Nucleus accumbens (tissue), 56 donors: ENCODE results near the gene LMBRD2.

Source experiments
- DNase-seq, 56 donors: peaks; one replicate each; lab custom pipeline; 2025; lab: John Stamatoyannopoulos, UW

The LMBRD2 gene

DNA sequence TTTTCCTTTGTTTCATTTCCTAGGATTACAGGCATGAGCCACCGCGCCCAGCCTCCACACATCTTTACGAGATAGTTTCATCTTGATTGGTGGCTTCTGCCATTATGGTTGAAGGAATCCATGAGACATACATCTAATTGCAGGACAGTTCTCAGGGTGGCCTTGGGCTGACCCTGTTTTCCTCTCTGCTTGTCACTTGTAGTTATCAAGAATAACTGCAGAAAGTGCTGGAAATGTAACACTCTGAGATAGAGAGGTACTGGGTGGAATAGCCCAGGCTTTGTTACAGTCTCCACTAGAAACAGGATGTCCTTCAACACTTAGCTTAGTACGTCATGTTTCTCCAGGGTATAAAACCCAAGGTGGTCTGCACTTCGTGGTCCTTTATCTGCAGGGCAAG is 95.7 kb downstream of the LMBRD2 start:
- no peak for DNase-seq

DNA sequence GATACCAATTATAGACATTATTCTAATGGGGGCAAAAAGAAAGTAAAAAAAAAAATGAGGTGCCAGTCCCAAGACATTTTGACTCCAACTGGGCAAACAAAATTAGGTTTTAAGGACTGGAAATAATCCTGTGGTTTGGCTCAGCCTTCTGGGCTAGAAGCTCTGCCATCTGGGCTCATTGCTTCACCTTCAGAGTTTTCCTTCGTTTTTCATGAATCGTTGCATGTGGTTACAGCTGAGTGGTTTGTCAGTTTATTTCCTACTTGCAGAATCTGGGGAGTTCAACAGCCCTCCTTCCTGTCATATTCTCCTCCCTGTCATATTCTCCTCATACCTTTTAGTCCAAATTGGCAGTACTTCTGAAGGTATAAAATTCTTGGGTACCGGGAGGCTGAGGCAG is 97.0 kb downstream of the LMBRD2 start:
- no peak for DNase-seq

DNA sequence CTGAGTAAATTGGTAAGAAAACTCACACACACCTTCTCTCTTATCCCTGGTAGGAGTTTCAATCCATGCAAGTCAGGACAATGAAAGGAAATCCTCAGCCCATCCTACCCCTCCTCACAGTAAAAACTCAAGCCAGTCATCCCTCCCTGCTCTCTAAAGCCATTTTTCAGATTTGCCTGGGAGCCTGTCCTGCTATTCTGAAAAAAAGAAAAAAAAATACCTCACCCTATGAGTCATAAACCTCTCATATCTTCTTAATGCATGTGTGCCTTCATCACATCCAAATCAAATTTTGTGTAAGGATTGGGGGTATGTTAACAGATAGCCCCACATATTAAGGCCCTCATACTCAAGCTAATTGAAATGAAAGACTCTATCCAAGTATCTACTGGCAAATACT is 99.1 kb downstream of the LMBRD2 start:
- DNase-seq = no peak

DNA sequence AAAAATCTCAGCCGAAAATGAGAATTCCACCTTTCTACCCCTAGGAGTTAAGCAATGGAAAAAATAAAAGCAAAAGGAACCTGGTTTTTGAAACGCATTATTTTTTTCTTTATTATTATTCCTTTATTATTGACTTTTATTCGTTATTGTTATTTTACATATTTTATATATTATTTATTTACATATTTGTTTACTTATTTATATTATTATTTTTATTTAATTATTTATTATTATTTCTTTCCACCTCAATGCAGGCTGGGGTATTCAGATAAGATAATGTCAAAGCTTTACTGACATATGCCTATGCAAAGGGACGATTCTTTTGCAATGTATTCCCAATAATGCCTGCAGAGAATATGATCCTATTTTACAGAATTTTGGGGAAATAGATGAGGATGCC is 101.7 kb downstream of the LMBRD2 start:
- DNase-seq = no peak
